Activated naive CD4-positive, alpha-beta T cell treated with anti-CD3 and anti-CD28 coated beads, Interleukin-2, amount 50 U/mL, for 24 hours (primary cell): ENCODE results near the gene TTC28.

Source experiments
- H3K27ac Mint-ChIP-seq: one replicate; pipeline ENCODE4 v1.8.0; 2021; ENCODE audit warnings: mild to moderate bottlenecking, mixed read lengths
- H3K27me3 Mint-ChIP-seq: one replicate; pipeline ENCODE4 v1.8.0; 2021; ENCODE audit warnings: mixed read lengths
- H3K36me3 Mint-ChIP-seq: one replicate; pipeline ENCODE4 v1.8.0; 2021; ENCODE audit warnings: mixed read lengths
- H3K4me1 Mint-ChIP-seq: one replicate; pipeline ENCODE4 v1.8.0; 2021; ENCODE audit warnings: mixed read lengths
- H3K4me3 Mint-ChIP-seq: one replicate; pipeline ENCODE4 v1.8.0; 2021; ENCODE audit warnings: mild to moderate bottlenecking, mixed read lengths
- H3K9me3 Mint-ChIP-seq: one replicate; pipeline ENCODE4 v1.8.0; 2021; ENCODE audit warnings: mixed read lengths

Gene TTC28

GRCh38 chr22:28048529-28048928, 631.1 kb downstream of the TTC28 start:
- Mint-ChIP-seq H3K27ac (no peak overlapping the region), H3K4me3 (no peak overlapping the region), H3K4me1 (no peaks in the 10 kb centered on the region), H3K36me3 (no peaks in the 10 kb centered on the region), H3K27me3 (no peaks in the 10 kb centered on the region), H3K9me3 (no peaks in the 10 kb centered on the region)

GRCh38 chr22:28047740-28048139, 631.9 kb downstream of the TTC28 start:
- Mint-ChIP-seq H3K36me3 (no peaks in the 10 kb centered on the region), H3K27ac (no peak overlapping the region), H3K9me3 (no peaks in the 10 kb centered on the region), H3K4me1 (no peaks in the 10 kb centered on the region), H3K27me3 (no peaks in the 10 kb centered on the region), H3K4me3 (no peak overlapping the region)

GRCh38 chr22:28046100-28046499, 633.5 kb downstream of the TTC28 start:
- no peak overlapping the region for H3K4me3 Mint-ChIP-seq
- H3K36me3 Mint-ChIP-seq: no peaks in the 10 kb centered on the region
- H3K27ac Mint-ChIP-seq: no peak overlapping the region
- no peaks in the 10 kb centered on the region for H3K4me1 Mint-ChIP-seq
- H3K27me3 Mint-ChIP-seq: no peaks in the 10 kb centered on the region
- H3K9me3 Mint-ChIP-seq: no peaks in the 10 kb centered on the region

- no peaks in the 10 kb centered on the region for H3K4me1 Mint-ChIP-seq
Observed at GRCh38 chr22:28044546-28045173, 635.0 kb downstream of the TTC28 start.

GRCh38 chr22:28043266-28043665, 636.4 kb downstream of the TTC28 start:
- no peak overlapping the region for H3K4me3 Mint-ChIP-seq
- no peaks in the 10 kb centered on the region for H3K27me3 Mint-ChIP-seq
- no peaks in the 10 kb centered on the region for H3K4me1 Mint-ChIP-seq
- no peak overlapping the region for H3K27ac Mint-ChIP-seq
- no peaks in the 10 kb centered on the region for H3K9me3 Mint-ChIP-seq
- H3K36me3 Mint-ChIP-seq: no peaks in the 10 kb centered on the region

More at GRCh38 chr22:28044546-28045173, 635.0 kb downstream of the TTC28 start:
- no peak overlapping the region for H3K4me3 Mint-ChIP-seq
- no peaks in the 10 kb centered on the region for H3K27me3 Mint-ChIP-seq
- no peaks in the 10 kb centered on the region for H3K9me3 Mint-ChIP-seq
- no peak overlapping the region for H3K27ac Mint-ChIP-seq
- no peaks in the 10 kb centered on the region for H3K36me3 Mint-ChIP-seq

- Mint-ChIP-seq H3K4me1 (peaks cover 17% of the 10 kb centered on the region), H3K27me3 (no peaks in the 10 kb centered on the region), H3K27ac (no peak overlapping the region), H3K4me3 (no peak overlapping the region), H3K36me3 (peaks cover 2% of the 10 kb centered on the region), H3K9me3 (no peaks in the 10 kb centered on the region)
Observed at GRCh38 chr22:28034760-28035401, 644.8 kb downstream of the TTC28 start.

GRCh38 chr22:28034145-28034759, 645.4 kb downstream of the TTC28 start:
- no peaks in the 10 kb centered on the region for H3K9me3 Mint-ChIP-seq
- H3K27me3 Mint-ChIP-seq: no peaks in the 10 kb centered on the region
- H3K36me3 Mint-ChIP-seq: peaks cover 2% of the 10 kb centered on the region
- H3K4me3 Mint-ChIP-seq: no peak overlapping the region
- no peak overlapping the region for H3K27ac Mint-ChIP-seq
- peaks cover 17% of the 10 kb centered on the region for H3K4me1 Mint-ChIP-seq

GRCh38 chr22:28032861-28033260, 646.8 kb downstream of the TTC28 start:
- Mint-ChIP-seq H3K9me3 (no peaks in the 10 kb centered on the region), H3K4me3 (no peak overlapping the region), H3K4me1 (peaks cover 17% of the 10 kb centered on the region), H3K27ac (no peak overlapping the region), H3K36me3 (peaks cover 2% of the 10 kb centered on the region), H3K27me3 (no peaks in the 10 kb centered on the region)

- H3K4me3 Mint-ChIP-seq: no peak overlapping the region
- H3K4me1 Mint-ChIP-seq: peaks cover 17% of the 10 kb centered on the region
- no peak overlapping the region for H3K27ac Mint-ChIP-seq
- no peaks in the 10 kb centered on the region for H3K27me3 Mint-ChIP-seq
- no peaks in the 10 kb centered on the region for H3K9me3 Mint-ChIP-seq
- H3K36me3 Mint-ChIP-seq: no peaks in the 10 kb centered on the region
Observed at GRCh38 chr22:28031383-28031922, 648.2 kb downstream of the TTC28 start.

GRCh38 chr22:28030473-28030872, 649.2 kb downstream of the TTC28 start:
- Mint-ChIP-seq H3K4me1 (peaks cover 12% of the 10 kb centered on the region), H3K4me3 (no peak overlapping the region), H3K27me3 (no peaks in the 10 kb centered on the region), H3K36me3 (no peaks in the 10 kb centered on the region), H3K9me3 (no peaks in the 10 kb centered on the region), H3K27ac (no peak overlapping the region)

GRCh38 chr22:28029956-28030355, 649.7 kb downstream of the TTC28 start:
- Mint-ChIP-seq H3K36me3 (no peaks in the 10 kb centered on the region), H3K4me1 (peaks cover 6% of the 10 kb centered on the region), H3K9me3 (no peaks in the 10 kb centered on the region), H3K27ac (no peak overlapping the region), H3K27me3 (no peaks in the 10 kb centered on the region), H3K4me3 (no peak overlapping the region)

GRCh38 chr22:28029201-28029948, 650.3 kb downstream of the TTC28 start:
- H3K27me3 Mint-ChIP-seq: no peaks in the 10 kb centered on the region
- no peaks in the 10 kb centered on the region for H3K9me3 Mint-ChIP-seq
- H3K4me1 Mint-ChIP-seq: peaks cover under 1% of the 10 kb centered on the region
- H3K27ac Mint-ChIP-seq: no peak overlapping the region
- H3K4me3 Mint-ChIP-seq: no peak overlapping the region
- no peaks in the 10 kb centered on the region for H3K36me3 Mint-ChIP-seq

- Mint-ChIP-seq H3K4me3 (no peak overlapping the region), H3K4me1 (no peaks in the 10 kb centered on the region), H3K27me3 (no peaks in the 10 kb centered on the region), H3K36me3 (no peaks in the 10 kb centered on the region), H3K27ac (no peak overlapping the region), H3K9me3 (no peaks in the 10 kb centered on the region)
Observed at GRCh38 chr22:28027453-28028448, 651.9 kb downstream of the TTC28 start.

GRCh38 chr22:28025866-28026575, 653.6 kb downstream of the TTC28 start:
- H3K27ac Mint-ChIP-seq: no peak overlapping the region
- no peaks in the 10 kb centered on the region for H3K27me3 Mint-ChIP-seq
- no peak overlapping the region for H3K4me3 Mint-ChIP-seq
- no peaks in the 10 kb centered on the region for H3K9me3 Mint-ChIP-seq
- no peaks in the 10 kb centered on the region for H3K36me3 Mint-ChIP-seq
- H3K4me1 Mint-ChIP-seq: no peaks in the 10 kb centered on the region
